Right lobe of liver (tissue), 6 donors: Measurements from ENCODE around the gene NT5C3A. TPM values are rescaled to one million over a fixed set of nuclear protein-coding genes. Genes with fewer than 3 reads are reported as not detected.

Source experiments
- ATAC-seq, 4 donors: fragments of 200-7000 bp; cut with Tn5 transposase; one replicate each; pipeline ENCODE4 v1.9.1; 2020; ENCODE audit warnings: mild to moderate bottlenecking in 4 of 4, moderate library complexity in 4 of 4
- DNase-seq, 3 donors: peaks; one replicate each; pipeline ENCODE4 v3.0.0-alpha.2; 2020
- H3K27ac ChIP-seq, 3 donors: fragments of 200-600 bp; one replicate each; pipeline ENCODE4 v1.8.0; 2022
- H3K27me3 ChIP-seq, 2 donors: fragments of 200-600 bp; one replicate each; pipeline ENCODE4 v1.8.0; 2022
- H3K36me3 ChIP-seq, 4 donors: fragments of 200-600 bp; sonication (generic) in 1 of 4; one replicate each; pipeline versions ENCODE4 v1.5.1 to v1.8.0; 2017 to 2022; ENCODE audit warnings: control low read depth in 1 of 4
- H3K4me1 ChIP-seq, 4 donors: fragments of 200-600 bp; sonication (generic) in 1 of 4; one replicate each; pipeline versions ENCODE4 v1.5.1 to v1.8.0; 2017 to 2022; ENCODE audit warnings: control low read depth in 1 of 4
- H3K4me3 ChIP-seq, 3 donors: fragments of 200-600 bp; one replicate each; pipeline ENCODE4 v1.8.0; 2022
- H3K9me3 ChIP-seq, 4 donors: fragments of 200-600 bp; sonication (generic) in 1 of 4; one replicate each; pipeline versions ENCODE4 v1.5.1 to v1.8.0; 2017 to 2022; ENCODE audit warnings: control low read depth in 1 of 4
- POLR2A ChIP-seq: fragments of 450-650 bp; IDR thresholded peaks from one replicate; pipeline ENCODE4 v1.6.1; 2017; ENCODE audit warnings: antibody characterized with exemption, mild to moderate bottlenecking
- WGBS: methylation state at CpG from one replicate; pipeline ENCODE4 v1.1.6; 2018; ENCODE audit warnings: low coverage, low lambda C conversion rate; ENCODE audit not compliant: insufficient coverage; ENCODE audit errors: missing lambda C conversion rate; 5-methylcytosine and 5-hydroxymethylcytosine counted together
- intact Hi-C, 2 donors: fragments of 100-400 bp; cut with DNase I; formaldehyde crosslinking; loops; one replicate each; pipeline versions ENCODE4 v1.11.2 to v1.14.1; 2022
- long read RNA-seq: library from polyadenylated mRNA; unstranded; transcript quantifications from one replicate; pipeline ENCODE4 v2.0.0, GENCODE V29; 2019
- total RNA-seq, 6 experiments: library from RNA; depleted of rRNA in 2 of 6; stranded (reverse); fragments of >200 nt in 2 of 6; fragmentation: NEBNext Ultra II Directional in 3 of 6; extraction: Animal tissue kit (Norgen Biotek cat#: 25700) in 3 of 6; gene quantifications; one replicate each; pipeline versions ENCODE4 v1.1.0 to v1.2.4, GENCODE V29; 2016 to 2023
- TF ChIP-seq, protein P1 (sequence below), 4 donors: fragments of 200-600 bp in 3 of 4; fragments of 450-650 bp in 1 of 4; IDR thresholded peaks; one replicate each; pipeline versions ENCODE4 v1.5.1 to v1.8.0; 2016 to 2022; ENCODE audit warnings: antibody characterized with exemption in 4 of 4, mild to moderate bottlenecking in 2 of 4
- donor health status: DM: no; HTN: yes; CAD: no.
- donor health status: DM: no; HTN: no; CAD: no.
- donor health status: DM: no; HTN: no; CAD: no.
- donor health status: DM: no; HTN: yes; CAD: no.
- donor health status: DM: no; HTN: yes; CAD: no.

NT5C3A gene
- total RNA-seq: 10 to 100 TPM in 3 of 6 experiments, 1 to 10 TPM in 3; 7.7 to 26.7 (median 11.0) TPM
- long read RNA-seq, partial matches to known transcripts: 1 of 2 reads
- long read RNA-seq, other reads (novel, unspliced or antisense): 1 of 2 reads

DNA sequence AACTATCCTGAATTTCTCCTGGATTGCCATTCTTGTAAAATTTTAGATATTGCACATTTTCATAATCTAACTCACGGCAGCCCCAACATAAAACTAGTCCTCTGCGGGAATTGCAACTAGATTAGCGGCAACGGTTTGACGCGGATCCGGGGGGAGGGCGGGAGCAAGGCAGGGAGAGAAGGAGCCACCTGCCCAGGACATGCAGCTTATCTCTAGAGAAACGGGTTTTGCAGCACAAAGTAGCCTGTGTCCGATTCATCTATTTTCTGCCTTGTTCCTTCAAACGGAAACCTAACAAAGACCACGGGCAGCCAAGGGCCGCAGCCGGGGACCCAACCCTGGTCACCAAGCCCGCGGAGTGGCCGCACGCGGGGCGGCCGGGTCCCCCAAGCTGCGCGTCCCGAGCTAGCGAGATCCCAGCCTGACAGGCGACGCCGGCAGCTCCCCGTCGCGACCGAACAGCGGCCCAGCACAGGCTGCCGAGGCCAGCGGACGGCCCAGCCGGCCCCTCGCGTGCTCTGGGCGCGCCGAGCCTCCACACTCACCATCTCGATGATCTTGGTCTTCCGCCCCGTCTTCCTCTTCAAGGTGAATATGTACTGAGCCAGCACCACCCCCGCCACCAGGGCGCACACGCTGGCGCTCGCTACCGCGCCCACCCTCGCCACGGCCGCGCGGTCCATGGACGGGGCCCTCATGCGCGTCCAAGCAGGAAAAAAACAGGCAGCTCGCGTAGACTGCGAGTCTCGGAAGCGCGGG is at the start of gene NT5C3A:
TSS of gene NT5C3A (minus strand) at position 754 of the 759 bp plus-strand sequence. CDS start at position 683, 71 bp downstream.
- intact Hi-C loops: no loop called here
- DNase-seq: peak; percentile 52 to 66 (median 60)
- 0% methylated on average over 7 of the region's 66 CpGs for WGBS
- no peaks in the 10 kb centered on the region for H3K9me3 ChIP-seq
- peak; percentile 21 to 51 (median 46) for ATAC-seq
- H3K4me3 ChIP-seq: peak within 1 kb of the TSS; percentile 78 to 91 (median 89)
- peak within 1 kb of the TSS; percentile 83 to 87 (median 85) for H3K27ac ChIP-seq
- no peaks in the 10 kb centered on the region for H3K27me3 ChIP-seq
- TF ChIP-seq POLR2A: peak; percentile 57
- TF ChIP-seq, protein P1, sequence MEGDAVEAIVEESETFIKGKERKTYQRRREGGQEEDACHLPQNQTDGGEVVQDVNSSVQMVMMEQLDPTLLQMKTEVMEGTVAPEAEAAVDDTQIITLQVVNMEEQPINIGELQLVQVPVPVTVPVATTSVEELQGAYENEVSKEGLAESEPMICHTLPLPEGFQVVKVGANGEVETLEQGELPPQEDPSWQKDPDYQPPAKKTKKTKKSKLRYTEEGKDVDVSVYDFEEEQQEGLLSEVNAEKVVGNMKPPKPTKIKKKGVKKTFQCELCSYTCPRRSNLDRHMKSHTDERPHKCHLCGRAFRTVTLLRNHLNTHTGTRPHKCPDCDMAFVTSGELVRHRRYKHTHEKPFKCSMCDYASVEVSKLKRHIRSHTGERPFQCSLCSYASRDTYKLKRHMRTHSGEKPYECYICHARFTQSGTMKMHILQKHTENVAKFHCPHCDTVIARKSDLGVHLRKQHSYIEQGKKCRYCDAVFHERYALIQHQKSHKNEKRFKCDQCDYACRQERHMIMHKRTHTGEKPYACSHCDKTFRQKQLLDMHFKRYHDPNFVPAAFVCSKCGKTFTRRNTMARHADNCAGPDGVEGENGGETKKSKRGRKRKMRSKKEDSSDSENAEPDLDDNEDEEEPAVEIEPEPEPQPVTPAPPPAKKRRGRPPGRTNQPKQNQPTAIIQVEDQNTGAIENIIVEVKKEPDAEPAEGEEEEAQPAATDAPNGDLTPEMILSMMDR (IDR thresholded peaks at IDR 0.05): no peak
- no peaks in the 10 kb centered on the region for H3K36me3 ChIP-seq
- peaks cover 0 to 22% (median 11%) of the 10 kb centered on the region in 4 donors for H3K4me1 ChIP-seq

DNA sequence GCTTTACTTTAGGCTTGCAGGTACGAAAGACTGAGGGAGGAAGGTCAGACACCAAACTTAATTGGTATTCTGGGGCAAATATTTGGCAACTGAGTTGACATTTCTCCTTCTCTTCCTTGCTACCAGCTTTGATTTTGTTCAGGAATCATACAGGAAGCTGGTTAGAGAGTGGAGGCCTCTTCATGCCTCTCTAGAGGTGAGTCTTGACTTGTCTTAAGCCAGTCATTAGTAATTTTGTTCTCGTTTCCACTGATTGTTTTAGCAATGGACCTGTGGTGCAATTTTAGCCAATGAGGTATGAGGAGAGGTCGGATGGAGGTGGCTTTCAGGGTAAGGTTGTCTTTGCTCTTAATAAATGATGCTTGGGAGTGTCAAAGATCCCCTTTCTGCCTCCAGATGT is 49.0 kb upstream of the NT5C3A start:
- no peaks in the 10 kb centered on the region for H3K36me3 ChIP-seq
- peaks cover 0 to 19% (median 8%) of the 10 kb centered on the region in 4 donors for H3K4me1 ChIP-seq
- WGBS: 38% methylated on average over 3 of the region's 3 CpGs
- H3K27me3 ChIP-seq: no peaks in the 10 kb centered on the region
- ATAC-seq (no peak), DNase-seq (no peak)
- intact Hi-C loops: no loop called here
- no peak overlapping the region for H3K4me3 ChIP-seq
- no peaks in the 10 kb centered on the region for H3K9me3 ChIP-seq
- TF ChIP-seq, protein P1 (IDR thresholded peaks at IDR 0.05): no peak
- no peak for TF ChIP-seq POLR2A
- H3K27ac ChIP-seq: no peak overlapping the region

DNA sequence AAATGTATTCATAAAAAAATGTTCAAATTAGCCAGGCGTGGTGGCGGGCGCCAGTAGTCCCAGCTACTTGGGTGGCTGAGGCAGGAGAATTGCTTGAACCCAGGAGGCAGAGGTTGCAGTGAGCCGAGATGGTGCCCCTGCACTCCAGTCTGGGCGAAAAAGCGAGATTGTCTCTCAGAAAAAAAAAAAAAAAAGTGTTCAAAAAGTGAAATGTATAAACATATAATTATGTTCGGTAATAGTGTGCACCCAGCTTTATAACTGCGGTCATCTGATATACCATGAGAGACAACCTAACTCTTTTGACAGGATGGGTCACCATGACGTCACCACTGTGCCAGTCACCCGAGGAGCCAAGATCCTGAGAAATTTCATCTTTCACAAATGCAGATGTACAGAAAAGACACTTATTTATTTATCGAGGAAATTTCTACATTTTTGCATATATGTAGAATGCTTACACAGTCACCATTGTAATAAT is 47.2 kb upstream of the NT5C3A start:
- Histone ChIP-seq H3K27me3 (no peaks in the 10 kb centered on the region), H3K27ac (no peak overlapping the region), H3K4me1 (peaks cover 0 to 20% (median 8%) of the 10 kb centered on the region in 4 donors), H3K4me3 (peak overlapping the region; percentile 84 to 100 (median 95)), H3K9me3 (no peaks in the 10 kb centered on the region), H3K36me3 (no peaks in the 10 kb centered on the region)
- no peak for TF ChIP-seq POLR2A
- TF ChIP-seq, protein P1 (IDR thresholded peaks at IDR 0.05): peak in 1 of 4 donors; percentile 1
- intact Hi-C loops: no loop called here
- ATAC-seq (no peak), DNase-seq (no peak)
- 25% methylated on average over 11 of the region's 11 CpGs for WGBS

DNA sequence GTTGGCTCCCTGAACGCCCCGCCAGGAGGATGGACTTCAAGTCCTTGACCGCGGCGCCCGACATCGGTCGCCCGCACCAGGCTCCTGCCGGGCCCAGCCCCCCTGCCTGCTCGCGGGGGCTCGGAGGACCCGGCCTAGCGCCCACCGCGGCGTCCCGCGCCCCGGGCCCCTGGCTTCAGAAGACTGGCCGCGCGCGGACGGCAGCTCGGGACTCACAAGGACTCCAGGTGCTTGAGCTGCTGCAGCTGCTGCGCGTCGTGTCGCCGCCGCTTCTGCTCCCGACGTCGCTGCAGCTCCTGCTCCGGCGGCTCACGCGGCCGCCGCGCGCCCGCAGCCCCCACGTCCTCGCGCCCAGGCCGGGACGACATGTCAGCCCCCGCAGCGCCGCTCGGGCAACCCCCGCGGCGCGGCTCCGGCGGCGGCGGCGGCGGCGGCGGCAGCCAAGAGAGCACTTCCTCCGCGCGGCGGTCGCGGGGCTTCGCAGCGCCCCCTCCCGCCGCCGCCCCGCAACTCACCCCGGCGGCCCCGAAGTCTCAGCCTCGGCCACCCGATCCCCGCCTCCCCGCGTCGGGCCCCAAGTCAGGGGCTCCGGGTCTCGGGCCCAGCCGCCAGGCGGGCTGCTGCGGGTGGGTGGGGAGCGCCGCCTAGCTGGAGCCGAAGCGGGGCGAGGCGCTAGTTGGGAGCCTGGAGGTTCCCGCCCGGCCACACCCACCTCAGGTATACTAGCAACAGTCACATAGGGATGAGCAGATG is 46.6 kb upstream of the NT5C3A start, which contains the start of gene RP9:
TSS of gene RP9 (minus strand) at position 400 of the 753 bp plus-strand sequence. CDS start at position 368, 32 bp downstream.
- DNase-seq (peak; percentile 68 to 76 (median 74)), ATAC-seq (peak; percentile 93 to 98 (median 94))
- Histone ChIP-seq H3K27me3 (no peaks in the 10 kb centered on the region), H3K9me3 (no peaks in the 10 kb centered on the region), H3K4me1 (peaks cover 0 to 20% (median 8%) of the 10 kb centered on the region in 4 donors), H3K27ac (peak within 1 kb of the TSS; percentile 50 to 68 (median 65)), H3K36me3 (no peaks in the 10 kb centered on the region), H3K4me3 (peak within 1 kb of the TSS; percentile 84 to 100 (median 95))
- intact Hi-C loops: no loop called here
- peak; percentile 61 for TF ChIP-seq POLR2A
- TF ChIP-seq, protein P1 (IDR thresholded peaks at IDR 0.05): peak; percentile 48 to 82 (median 64)
- WGBS: under 1% methylated on average over 40 of the region's 100 CpGs
